HG03457 (cell line): Measurements from ENCODE around the gene ZEB2.

ENCODE experiments used
- ATAC-seq: cut with Tn5 transposase; IDR thresholded peaks from one replicate; pipeline ENCODE4 v1.9.1; 2021; ENCODE audit warnings: moderate number of reproducible peaks; ENCODE audit not compliant: unreplicated experiment

Gene ZEB2

GRCh38 chr2:144429396-144430112, 90.4 kb downstream of the ZEB2 start:
- no peak for ATAC-seq

GRCh38 chr2:144426981-144427479, 92.9 kb downstream of the ZEB2 start:
- no peak for ATAC-seq

- no peak for ATAC-seq
Observed at GRCh38 chr2:144426355-144426754, 93.6 kb downstream of the ZEB2 start.

GRCh38 chr2:144424559-144425240, 95.2 kb downstream of the ZEB2 start:
- no peak for ATAC-seq

GRCh38 chr2:144421606-144422510, 98.1 kb downstream of the ZEB2 start:
- ATAC-seq = no peak

- ATAC-seq = no peak
Observed at GRCh38 chr2:144419218-144419617, 100.7 kb downstream of the ZEB2 start.

- ATAC-seq = no peak
Observed at GRCh38 chr2:144415386-144415785, 104.5 kb downstream of the ZEB2 start.

- no peak for ATAC-seq
Observed at GRCh38 chr2:144414324-144414845, 105.5 kb downstream of the ZEB2 start.

- no peak for ATAC-seq
Observed at GRCh38 chr2:144412709-144413108, 107.2 kb downstream of the ZEB2 start.

GRCh38 chr2:144411473-144411872, 108.4 kb downstream of the ZEB2 start:
- no peak for ATAC-seq

GRCh38 chr2:144409241-144409640, 110.7 kb downstream of the ZEB2 start:
- no peak for ATAC-seq

- no peak for ATAC-seq
Observed at GRCh38 chr2:144407262-144407661, 112.7 kb downstream of the ZEB2 start.

GRCh38 chr2:144405982-144406788, 113.7 kb downstream of the ZEB2 start:
- no peak for ATAC-seq

GRCh38 chr2:144405321-144405720, 114.6 kb downstream of the ZEB2 start:
- ATAC-seq = no peak

- no peak for ATAC-seq
Observed at GRCh38 chr2:144404586-144405314, 115.2 kb downstream of the ZEB2 start.

- no peak for ATAC-seq
Observed at GRCh38 chr2:144403933-144404332, 116.0 kb downstream of the ZEB2 start.

GRCh38 chr2:144402251-144402650, 117.7 kb downstream of the ZEB2 start:
- ATAC-seq = no peak

GRCh38 chr2:144401036-144401435, 118.9 kb downstream of the ZEB2 start:
- ATAC-seq = no peak

- ATAC-seq = no peak
Observed at GRCh38 chr2:144396318-144396717, 123.6 kb downstream of the ZEB2 start.
